Aortic smooth muscle cell (primary cell): Measurements from ENCODE around the gene EXOSC1. TPM values are rescaled to one million over a fixed set of nuclear protein-coding genes. Genes with fewer than 3 reads are reported as not detected.

ENCODE experiments used
- total RNA-seq: library from RNA; depleted of rRNA; stranded (reverse); fragments of >200 nt; gene quantifications from 2 replicates; pipeline ENCODE4 v1.2.3, GENCODE V29; 2014

Gene EXOSC1
- total RNA-seq, result 27.9 and 32.0 TPM in 2 replicates

DNA sequence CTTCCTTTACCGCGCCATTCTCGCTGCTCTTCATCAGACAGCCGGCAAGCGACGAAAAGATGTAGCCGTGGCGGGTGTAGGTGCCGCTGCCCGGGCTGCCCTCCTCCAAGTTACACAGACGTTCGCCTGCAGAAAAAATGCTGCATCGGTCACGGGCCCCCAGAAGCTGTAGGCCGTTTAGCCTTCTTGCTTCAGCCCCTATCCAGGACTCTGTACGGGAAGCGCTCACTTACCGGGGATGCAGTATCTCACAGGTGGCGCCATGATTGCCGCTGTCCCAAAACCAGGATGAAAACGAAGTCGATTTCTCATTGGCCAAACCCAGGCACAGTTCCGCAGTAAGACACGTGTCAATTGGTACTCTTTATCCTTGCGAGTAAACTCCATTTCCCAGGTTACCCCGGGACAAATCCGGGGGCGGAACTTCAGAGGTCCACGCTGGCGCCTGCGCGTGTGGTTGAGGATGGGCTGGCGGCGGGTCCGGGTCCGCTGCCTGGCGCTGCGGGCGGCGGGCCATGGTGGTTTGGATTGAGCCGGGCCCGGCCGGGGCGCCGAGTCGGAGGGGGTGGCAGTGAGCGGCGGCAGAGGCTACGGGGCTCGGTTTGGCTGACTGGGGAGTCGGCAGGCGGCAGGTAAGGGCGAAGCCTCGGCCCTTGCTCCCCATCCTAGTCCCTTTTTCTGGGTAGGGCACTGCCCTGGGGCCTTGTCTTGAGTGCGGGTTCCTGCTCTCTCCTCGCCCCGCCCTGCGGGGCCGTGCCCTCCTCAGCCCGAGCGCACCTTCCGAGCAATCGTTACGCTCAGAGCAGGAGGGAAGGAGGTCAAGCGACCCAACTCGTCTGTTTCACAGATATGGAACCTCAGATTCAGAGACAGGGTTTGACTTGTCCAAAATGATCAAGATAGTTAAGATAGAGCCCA is at the start of gene EXOSC1, which contains the start of gene ZDHHC16:
TSS of gene EXOSC1 (minus strand) at position 285 of the 918 bp plus-strand sequence. CDS start at position 264, 21 bp downstream.
TSS of gene ZDHHC16 (plus strand) at position 454 of the 918 bp plus-strand sequence. CDS start 5,501 bp downstream, outside the sequence.

DNA sequence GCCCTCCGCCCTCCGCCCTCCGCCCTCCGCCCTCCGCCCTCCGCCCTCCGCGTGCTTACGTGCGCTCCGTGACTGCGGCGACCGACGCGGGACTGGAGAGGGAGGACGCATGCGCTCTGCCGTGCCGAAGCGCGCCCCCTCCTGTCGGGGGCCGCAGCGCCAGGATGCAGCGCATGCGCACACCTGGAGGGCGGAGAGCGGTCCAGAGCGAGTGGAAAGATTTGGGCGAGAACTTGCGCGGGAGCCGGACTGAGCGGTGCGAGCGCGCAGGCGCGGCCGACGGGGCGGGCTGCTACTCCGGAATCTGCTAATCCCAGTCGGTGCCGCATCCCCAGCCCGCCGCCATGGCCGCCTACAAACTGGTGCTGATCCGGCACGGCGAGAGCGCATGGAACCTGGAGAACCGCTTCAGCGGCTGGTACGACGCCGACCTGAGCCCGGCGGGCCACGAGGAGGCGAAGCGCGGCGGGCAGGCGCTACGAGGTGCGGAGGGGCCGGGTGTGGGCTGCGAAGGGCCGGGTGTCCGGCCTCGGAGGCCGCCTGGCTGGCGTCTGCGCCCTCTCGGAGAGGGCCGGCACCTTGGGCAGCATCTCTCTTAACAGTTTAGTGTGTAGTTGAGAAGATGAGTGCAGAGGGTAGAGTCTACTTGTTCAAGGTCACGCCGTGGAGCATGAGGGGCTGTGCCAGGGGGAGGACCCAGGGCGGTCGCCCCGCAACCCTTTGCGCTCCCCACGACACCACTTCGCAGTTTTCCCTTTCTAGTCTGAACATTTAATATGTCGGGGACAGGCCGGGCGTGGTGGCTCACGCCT is 19.6 kb downstream of the EXOSC1 start, which contains the start of gene PGAM1:
TSS of gene PGAM1 (plus strand) at position 228 of the 812 bp plus-strand sequence. CDS start at position 345, 117 bp downstream.

DNA sequence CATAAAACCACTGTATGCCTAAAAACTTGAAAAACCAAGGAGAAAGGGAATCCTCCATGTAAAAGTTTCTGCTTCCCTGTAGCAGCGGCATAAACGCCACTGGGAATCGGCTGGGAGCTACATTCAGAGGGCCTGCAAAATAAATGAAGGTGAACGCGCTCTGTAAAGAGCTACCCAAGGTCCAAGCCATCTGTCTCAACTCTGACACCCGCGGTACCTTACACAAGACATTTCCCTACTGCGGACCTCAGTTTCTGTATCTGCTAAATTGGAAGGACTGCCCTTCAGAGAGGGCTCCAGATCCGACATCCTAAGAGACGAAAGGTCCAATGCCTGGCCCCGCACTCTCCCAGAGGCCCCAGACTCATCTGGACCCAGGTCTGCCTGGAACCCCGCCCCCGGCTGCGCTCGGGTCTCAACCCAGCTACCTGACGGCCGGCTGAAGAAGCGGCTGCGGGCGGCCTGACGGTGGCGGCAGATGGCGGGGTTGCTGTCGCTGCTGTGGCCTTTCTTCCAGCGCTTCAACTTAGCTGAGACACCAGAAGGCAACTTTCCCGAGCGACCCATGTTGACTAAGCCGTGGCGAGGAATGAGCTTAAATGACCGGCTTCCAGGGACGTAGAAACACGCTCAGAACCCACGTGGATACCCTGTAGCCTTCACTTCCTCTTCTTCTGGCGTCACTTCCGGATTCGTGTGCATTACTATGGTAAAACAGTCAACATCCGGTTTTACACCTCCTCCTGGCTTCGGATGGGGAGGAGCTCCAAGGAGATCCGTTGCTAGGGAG is 44.9 kb downstream of the EXOSC1 start, which contains the start of gene RRP12:
TSS of gene RRP12 (minus strand) at position 676 of the 790 bp plus-strand sequence. CDS start at position 567, 109 bp downstream.

Other genes with a start within 250 kb of the EXOSC1 start
- 8.1 and 9.1 TPM in 2 replicates for gene ARHGAP19, start 153.4 kb downstream of the EXOSC1 start, total RNA-seq
- gene FRAT1, start 126.7 kb downstream of the EXOSC1 start, total RNA-seq, result 1.7 and 2.1 TPM in 2 replicates
- gene FRAT2, start 111.3 kb downstream of the EXOSC1 start, total RNA-seq, result 4.4 and 5.4 TPM in 2 replicates
- 10.1 and 15.7 TPM in 2 replicates for gene RRP12, start 44.7 kb downstream of the EXOSC1 start, total RNA-seq
- gene PGAM1, start 19.8 kb downstream of the EXOSC1 start, total RNA-seq, result 224 and 247 TPM in 2 replicates
- gene ZDHHC16, start 169 bp upstream of the EXOSC1 start, total RNA-seq, result 35.0 and 38.7 TPM in 2 replicates
- gene MMS19, start 52.4 kb upstream of the EXOSC1 start, total RNA-seq, result 46.2 and 49.2 TPM in 2 replicates
- gene UBTD1, start 52.9 kb upstream of the EXOSC1 start, total RNA-seq, result 22.5 and 22.9 TPM in 2 replicates
- gene ANKRD2, start 126.8 kb upstream of the EXOSC1 start, total RNA-seq, result 0.50 and 1.5 TPM in 2 replicates
- 2.5 and 3.3 TPM in 2 replicates for gene HOGA1, start 138.4 kb upstream of the EXOSC1 start, total RNA-seq
- 0.12 and 0.13 TPM in 2 replicates for gene C10orf62, start 143.7 kb upstream of the EXOSC1 start, total RNA-seq
- gene MORN4, start 187.5 kb upstream of the EXOSC1 start, total RNA-seq, result 7.8 and 10.4 TPM in 2 replicates
- gene PI4K2A, start 194.7 kb upstream of the EXOSC1 start, total RNA-seq, result 23.3 and 25.0 TPM in 2 replicates
- 12.9 and 19.2 TPM in 2 replicates for gene AVPI1, start 241.2 kb upstream of the EXOSC1 start, total RNA-seq